GM12891 (cell line): Measurements from ENCODE around the gene PANK3.
"Not testable (repeated sequence)": the region's sequence is repeated elsewhere in the genome, so short reads cannot be mapped to it uniquely, and the experiment has no call there.

Experiments used
- DNase-seq: peaks from one replicate; pipeline ENCODE4 v3.0.0; 2011; ENCODE audit warnings: low spot score; ENCODE audit not compliant: insufficient read length
- FAIRE-seq: peaks from 2 replicates; lab custom pipeline; 2011; peaks lifted over from hg19 to GRCh38; lab: Jason Lieb, UNC
- PAX5 ChIP-seq: IDR thresholded peaks from 2 replicates; pipeline ENCODE4 v1.6.1; 2011; ENCODE audit warnings: low read length, moderate library complexity, mild to moderate bottlenecking; ENCODE audit not compliant: insufficient read depth, severe bottlenecking
- POLR2A ChIP-seq: IDR thresholded peaks from 2 replicates; pipeline ENCODE4 v1.6.1; 2011; ENCODE audit warnings: low read depth, low read length, control low read depth
- POLR2AphosphoS5 ChIP-seq: IDR thresholded peaks from 2 replicates; pipeline ENCODE4 v1.6.1; 2011; ENCODE audit warnings: low read depth, low read length, control low read depth
- POU2F2 ChIP-seq: IDR thresholded peaks from 2 replicates; pipeline ENCODE4 v1.6.1; 2011; ENCODE audit warnings: low read depth, mild to moderate bottlenecking, control low read depth, low read length, moderate library complexity
- SPI1 ChIP-seq: IDR thresholded peaks from 2 replicates; pipeline ENCODE4 v1.6.1; 2011; ENCODE audit warnings: low read depth, low read length, control low read depth
- TAF1 ChIP-seq: IDR thresholded peaks from 2 replicates; pipeline ENCODE4 v1.6.1; 2011; ENCODE audit warnings: low read depth, low read length, control low read depth

The PANK3 gene

GRCh38 chr5:168580227-168580508, 1.0 kb upstream of the PANK3 start:
- no peak for DNase-seq
- no peak for TF ChIP-seq POU2F2
- no peak for TF ChIP-seq POLR2A
- no peak for TF ChIP-seq PAX5
- no peak for TF ChIP-seq SPI1
- TF ChIP-seq POLR2AphosphoS5 = no peak
- TF ChIP-seq TAF1 = no peak
- no peak for FAIRE-seq

GRCh38 chr5:168579488-168580226, 489 bp upstream of the PANK3 start:
- 0 out of 2 replicates have a peak, but pooled peaks have one; percentile 11 for TF ChIP-seq POU2F2
- peak; percentile 65 for TF ChIP-seq SPI1
- TF ChIP-seq POLR2AphosphoS5 = peak; percentile 95
- TF ChIP-seq POLR2A = peak; percentile 98
- TF ChIP-seq TAF1 = peak; percentile 84
- no peak for TF ChIP-seq PAX5
- DNase-seq (peak; percentile 76), FAIRE-seq (peak; percentile 100)

- FAIRE-seq = no peak
- no peak for TF ChIP-seq SPI1
- TF ChIP-seq POLR2AphosphoS5 = no peak
- no peak for TF ChIP-seq TAF1
- TF ChIP-seq POU2F2 = no peak
- TF ChIP-seq PAX5 = no peak
- no peak for TF ChIP-seq POLR2A
- DNase-seq = no peak
Measured at GRCh38 chr5:168578006-168578405, 1.2 kb downstream of the PANK3 start.

DNA sequence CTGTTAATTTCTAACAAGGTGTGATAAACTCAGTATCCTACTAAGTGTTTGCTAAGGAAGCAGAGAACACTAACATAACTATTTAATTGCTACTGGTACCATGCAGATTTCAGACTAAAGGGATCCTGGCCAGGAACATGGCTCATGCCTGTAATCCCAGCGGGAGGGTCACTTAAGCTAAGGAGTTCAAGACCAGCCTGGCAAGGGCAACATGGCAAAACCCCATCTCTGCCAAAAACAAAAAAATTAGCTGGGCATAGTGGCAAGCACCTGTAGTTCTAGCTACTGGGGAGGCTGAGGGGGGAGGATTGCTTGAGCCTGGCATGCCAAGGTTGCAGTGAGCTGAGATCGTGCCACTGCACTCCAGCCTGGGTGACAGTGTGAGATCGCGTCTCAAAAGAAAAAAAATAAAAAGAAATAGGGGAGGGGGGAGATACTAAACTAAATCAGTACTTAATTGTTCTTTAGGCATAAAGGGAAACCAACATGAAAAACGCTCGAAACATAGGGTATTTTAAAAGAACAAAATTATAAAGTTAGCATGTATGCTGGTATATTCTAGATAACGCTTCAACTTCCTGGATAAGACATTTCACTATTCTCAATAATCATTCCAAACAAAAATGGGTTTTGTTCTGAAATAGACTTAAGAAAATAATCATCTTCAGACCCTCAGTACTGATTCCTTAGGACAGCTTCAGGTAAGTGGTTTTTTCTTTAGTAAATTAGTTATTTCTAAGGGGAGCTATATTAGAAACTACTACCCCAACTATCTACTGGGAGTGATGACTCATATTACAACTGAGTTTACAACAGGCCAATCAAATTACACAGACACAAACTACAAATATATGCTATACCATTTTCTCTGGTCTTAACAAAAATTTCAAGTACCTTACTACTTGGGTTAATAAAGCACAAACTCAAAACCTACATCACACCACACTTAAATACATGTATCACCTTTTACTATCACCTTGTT, 3.5 kb downstream of the PANK3 start:
- no peak for DNase-seq
- no peak for TF ChIP-seq POU2F2
- TF ChIP-seq POLR2AphosphoS5 = no peak
- no peak for TF ChIP-seq SPI1
- TF ChIP-seq TAF1 = no peak
- TF ChIP-seq PAX5 = no peak
- no peak for TF ChIP-seq POLR2A
- no peak for FAIRE-seq

DNA sequence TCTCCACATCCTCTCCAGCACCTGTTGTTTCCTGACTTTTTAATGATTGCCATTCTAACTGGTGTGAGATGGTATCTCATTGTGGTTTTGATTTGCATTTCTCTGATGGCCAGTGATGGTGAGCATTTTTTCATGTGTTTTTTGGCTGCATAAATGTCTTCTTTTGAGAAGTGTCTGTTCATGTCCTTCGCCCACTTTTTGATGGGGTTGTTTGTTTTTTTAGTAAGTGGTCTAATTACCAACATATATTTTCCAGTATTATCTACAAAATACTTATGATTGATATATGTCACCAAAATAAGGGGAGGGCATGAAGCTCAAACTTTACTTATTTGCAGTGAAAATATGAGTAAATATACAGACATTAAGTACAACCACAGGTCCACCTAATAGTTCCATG, 5.0 kb downstream of the PANK3 start:
- not testable (repeated sequence) for DNase-seq, FAIRE-seq

DNA sequence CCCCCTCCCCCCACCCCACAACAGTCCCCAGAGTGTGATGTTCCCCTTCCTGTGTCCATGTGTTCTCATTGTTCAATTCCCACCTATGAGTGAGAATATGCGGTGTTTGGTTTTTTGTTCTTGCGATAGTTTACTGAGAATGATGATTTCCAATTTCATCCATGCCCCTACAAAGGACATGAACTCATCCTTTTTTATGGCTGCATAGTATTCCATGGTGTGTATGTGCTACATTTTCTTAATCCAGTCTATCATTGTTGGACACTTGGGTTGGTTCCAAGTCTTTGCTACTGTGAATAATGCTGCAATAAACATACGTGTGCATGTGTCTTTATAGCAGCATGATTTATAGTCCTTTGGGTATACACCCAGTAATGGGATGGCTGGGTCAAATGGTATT, 5.5 kb downstream of the PANK3 start:
- not testable (repeated sequence) for DNase-seq, FAIRE-seq

GRCh38 chr5:168570490-168571328, 8.5 kb downstream of the PANK3 start:
- FAIRE-seq (no peak), DNase-seq (no peak)
- no peak for TF ChIP-seq PAX5
- TF ChIP-seq SPI1 = no peak
- TF ChIP-seq POLR2A = no peak
- no peak for TF ChIP-seq POU2F2
- TF ChIP-seq TAF1 = no peak
- no peak for TF ChIP-seq POLR2AphosphoS5

GRCh38 chr5:168568738-168569137, 10.4 kb downstream of the PANK3 start:
- no peak for FAIRE-seq
- TF ChIP-seq POLR2A = no peak
- TF ChIP-seq SPI1 = no peak
- TF ChIP-seq POLR2AphosphoS5 = no peak
- no peak for TF ChIP-seq POU2F2
- no peak for TF ChIP-seq PAX5
- no peak for TF ChIP-seq TAF1
- DNase-seq = no peak

DNA sequence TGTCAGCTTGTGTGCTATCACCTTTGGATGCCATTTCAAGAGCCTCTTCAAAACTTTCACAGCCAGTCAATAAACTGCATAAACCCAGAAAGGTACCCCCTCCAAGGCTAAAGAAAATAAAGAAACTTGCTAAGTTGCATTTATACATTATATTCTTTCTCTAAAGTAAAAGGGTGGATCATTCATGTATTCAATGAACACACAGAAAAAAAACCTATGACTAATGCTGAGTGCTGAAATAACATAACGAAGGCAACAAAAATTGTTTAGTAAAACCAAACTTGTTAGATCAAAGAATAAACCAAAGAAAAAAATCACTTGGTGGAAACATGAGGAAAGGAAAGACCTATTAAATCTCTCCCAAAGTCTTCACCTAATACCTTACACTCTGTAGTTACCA, 15.2 kb downstream of the PANK3 start:
- TF ChIP-seq POU2F2 (no peak), POLR2AphosphoS5 (no peak), TAF1 (no peak), SPI1 (no peak), POLR2A (no peak), PAX5 (no peak)
- no peak for DNase-seq
- FAIRE-seq = no peak

- no peak for DNase-seq
- FAIRE-seq = no peak
- TF ChIP-seq POU2F2 (no peak), SPI1 (no peak), POLR2A (no peak), PAX5 (no peak), POLR2AphosphoS5 (no peak), TAF1 (no peak)
Measured at GRCh38 chr5:168562279-168562678, 16.9 kb downstream of the PANK3 start.
